K562 (cell line): ENCODE results near the gene ANKRD49. TPM values are rescaled to one million over a fixed set of nuclear protein-coding genes. Genes with fewer than 3 reads are reported as not detected.

Source experiments
- CC2D1A ChIP-seq: fragments of 450-650 bp; IDR thresholded peaks from 2 replicates; pipeline ENCODE4 v1.6.1; 2017; ENCODE audit warnings: mild to moderate bottlenecking
- CSDE1 ChIP-seq, 2 experiments: fragments of 450-650 bp; IDR thresholded peaks; 2 replicates each; pipeline ENCODE4 v1.6.1; 2016; ENCODE audit warnings: mild to moderate bottlenecking in 1 of 2
- POLR2AphosphoS5 ChIP-seq: IDR thresholded peaks from 2 replicates; pipeline ENCODE4 v1.6.1; 2011; ENCODE audit warnings: mild to moderate bottlenecking, low read depth, low read length, moderate library complexity; ENCODE audit not compliant: control insufficient read depth, insufficient read depth
- PPARD ChIP-seq: fragments of 250-450 bp; sonication (Bioruptor Pico); IDR thresholded peaks from 2 replicates; pipeline ENCODE4 v1.8.0; 2022; ENCODE audit warnings: inconsistent platforms, mild to moderate bottlenecking, moderate library complexity
- SIN3B ChIP-seq: fragments of 450-650 bp; IDR thresholded peaks from 2 replicates; pipeline ENCODE4 v1.6.1; 2017; ENCODE audit warnings: low read depth, mild to moderate bottlenecking, moderate library complexity
- SMAD1 ChIP-seq: fragments of 150-350 bp; IDR thresholded peaks from 2 replicates; pipeline ENCODE4 v1.6.1; 2014; ENCODE audit warnings: low read length, low read depth; ENCODE audit not compliant: partially characterized antibody
- TRIM28 ChIP-seq: fragments of 450-650 bp; IDR thresholded peaks from 2 replicates; pipeline ENCODE4 v1.6.1; 2017
- ZNF436 ChIP-seq: fragments of 250-450, 450-650 bp; sonication (Bioruptor Pico); formaldehyde crosslinking; IDR thresholded peaks from 2 replicates; pipeline ENCODE4 v1.7.0; 2020; ENCODE audit warnings: mild to moderate bottlenecking
- polyA plus RNA-seq, 8 experiments: library from polyadenylated mRNA; depleted of rRNA in 4 of 8; stranded (reverse) in 5 of 8; unstranded in 3 of 8; fragments of >200 nt; fragmentation: Nextera tagmentation in 2 of 8; fragmentation: Illumina TruSeq in 1 of 8; extraction: Ambion mirVana in 2 of 8; extraction: Trizol in 1 of 8; gene quantifications; 2 replicates each; pipeline versions ENCODE4 v1.2.1 to v1.2.3, GENCODE V29; 2011 to 2014; ENCODE audit warnings: inconsistent platforms in 1 of 8, missing spikeins in 1 of 8
- total RNA-seq, 7 experiments: library from RNA; depleted of rRNA in 6 of 7; stranded (reverse); fragments of >200 nt in 6 of 7; fragmentation: Illumina TruSeq in 2 of 7; extraction: Trizol in 2 of 7; gene quantifications; 2 replicates each; pipeline versions ENCODE4 v1.2.1 to v1.2.3, GENCODE V29; 2011 to 2021; ENCODE audit warnings: low replicate concordance in 1 of 7
- TF ChIP-seq, protein P1 (sequence below): fragments of 250-450 bp; sonication (Bioruptor Pico); IDR thresholded peaks from 2 replicates; pipeline ENCODE4 v1.8.0; 2021; ENCODE audit warnings: borderline replicate concordance, mild to moderate bottlenecking, moderate library complexity; ENCODE audit not compliant: poor library complexity, severe bottlenecking
- TF ChIP-seq, protein P2 (sequence below): sonication (generic); formaldehyde crosslinking; IDR thresholded peaks from 2 replicates; pipeline ENCODE4 v1.8.0; 2022; ENCODE audit warnings: mild to moderate bottlenecking, missing genetic modification reagents, borderline replicate concordance
- TF ChIP-seq, protein P3 (sequence below): fragments of 250-450 bp; sonication (Bioruptor Pico); IDR thresholded peaks from 2 replicates; pipeline ENCODE4 v1.8.0; 2022; ENCODE audit warnings: inconsistent platforms
- TF ChIP-seq, protein P4 (sequence below): sonication (generic); formaldehyde crosslinking; IDR thresholded peaks from 2 replicates; pipeline ENCODE4 v1.8.0; 2022; ENCODE audit warnings: mild to moderate bottlenecking, low read depth, missing genetic modification reagents
- TF ChIP-seq, protein P5 (sequence below): sonication (generic); formaldehyde crosslinking; IDR thresholded peaks from 2 replicates; pipeline ENCODE4 v1.8.0; 2022; ENCODE audit warnings: missing genetic modification reagents, mild to moderate bottlenecking, borderline replicate concordance
- TF ChIP-seq, protein P6 (sequence below): IDR thresholded peaks from 3 replicates; pipeline ENCODE4 v1.6.1; 2011; ENCODE audit warnings: borderline replicate concordance, mild to moderate bottlenecking, moderate library complexity; ENCODE audit not compliant: insufficient read length; ENCODE audit errors: extremely low read depth

ANKRD49 gene
- total and polyA plus RNA-seq, 9 of the 15 experiments (the other 6 are each of a cell fraction or from before 2014, with no cell fraction given), result 13.4 to 43.5 (median 30.6) TPM

DNA sequence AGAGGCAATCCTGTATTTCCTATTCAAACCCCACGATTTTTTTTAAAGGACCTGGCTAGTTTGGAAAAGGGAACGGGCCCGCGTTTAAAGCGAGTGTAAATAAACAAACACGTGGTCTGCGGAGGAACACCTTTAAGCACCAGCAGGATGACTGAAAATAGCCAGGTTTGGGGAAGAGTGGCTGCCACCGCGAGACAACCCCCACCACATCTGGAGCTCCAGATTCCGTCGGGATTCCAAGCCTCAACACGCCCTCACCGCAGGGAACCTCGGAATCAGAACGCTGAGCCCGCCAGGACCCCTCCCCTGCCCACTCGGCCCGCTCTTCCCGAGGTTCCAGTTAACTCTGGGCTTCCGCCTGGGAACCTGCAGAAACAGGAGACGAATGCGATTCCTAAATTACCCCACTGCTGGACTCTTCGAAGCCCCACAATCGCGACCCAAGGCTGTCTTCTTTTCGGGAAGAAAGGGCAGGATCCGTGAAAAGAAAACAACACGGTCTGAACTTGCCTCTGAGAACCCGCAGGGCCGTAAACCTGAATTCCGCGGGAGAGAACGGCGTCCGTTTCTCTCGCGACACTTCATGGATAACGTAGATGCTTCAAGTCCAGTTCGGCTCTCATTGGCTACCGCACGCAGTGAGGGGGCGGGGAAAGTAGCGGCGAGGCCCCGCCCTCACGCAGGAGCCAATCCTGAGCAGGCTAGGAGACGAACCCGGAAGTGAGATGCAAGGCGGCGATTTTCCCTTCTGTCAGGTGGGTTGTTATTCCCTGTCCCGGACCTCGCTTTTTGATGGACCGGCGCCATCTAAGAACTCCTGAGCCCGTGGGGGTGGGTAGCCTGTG is at the start of gene ANKRD49, which contains the start of gene MRE11 (continued):
- TF ChIP-seq PPARD (CRISPR knock-in tag) (no peak), CC2D1A (no peak), POLR2AphosphoS5 (peak; percentile 77), TRIM28 (0 out of 2 replicates have a peak, but pooled peaks have one; percentile 17), CSDE1 (IDR thresholded peaks at IDR 0.05) (no peak), SMAD1 (no peak), ZNF436 (no peak), SIN3B (peak; percentile 61; the same call in 1 of the 2 replicates)
- TF ChIP-seq, protein P1, sequence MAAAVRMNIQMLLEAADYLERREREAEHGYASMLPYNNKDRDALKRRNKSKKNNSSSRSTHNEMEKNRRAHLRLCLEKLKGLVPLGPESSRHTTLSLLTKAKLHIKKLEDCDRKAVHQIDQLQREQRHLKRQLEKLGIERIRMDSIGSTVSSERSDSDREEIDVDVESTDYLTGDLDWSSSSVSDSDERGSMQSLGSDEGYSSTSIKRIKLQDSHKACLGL (CRISPR knock-in tag), result no peak
- TF ChIP-seq, protein P2, sequence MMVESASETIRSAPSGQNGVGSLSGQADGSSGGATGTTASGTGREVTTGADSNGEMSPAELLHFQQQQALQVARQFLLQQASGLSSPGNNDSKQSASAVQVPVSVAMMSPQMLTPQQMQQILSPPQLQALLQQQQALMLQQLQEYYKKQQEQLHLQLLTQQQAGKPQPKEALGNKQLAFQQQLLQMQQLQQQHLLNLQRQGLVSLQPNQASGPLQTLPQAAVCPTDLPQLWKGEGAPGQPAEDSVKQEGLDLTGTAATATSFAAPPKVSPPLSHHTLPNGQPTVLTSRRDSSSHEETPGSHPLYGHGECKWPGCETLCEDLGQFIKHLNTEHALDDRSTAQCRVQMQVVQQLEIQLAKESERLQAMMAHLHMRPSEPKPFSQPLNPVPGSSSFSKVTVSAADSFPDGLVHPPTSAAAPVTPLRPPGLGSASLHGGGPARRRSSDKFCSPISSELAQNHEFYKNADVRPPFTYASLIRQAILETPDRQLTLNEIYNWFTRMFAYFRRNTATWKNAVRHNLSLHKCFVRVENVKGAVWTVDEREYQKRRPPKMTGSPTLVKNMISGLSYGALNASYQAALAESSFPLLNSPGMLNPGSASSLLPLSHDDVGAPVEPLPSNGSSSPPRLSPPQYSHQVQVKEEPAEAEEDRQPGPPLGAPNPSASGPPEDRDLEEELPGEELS, result 0 out of 2 replicates have a peak, but pooled peaks have one; percentile 38
- TF ChIP-seq, protein P3, sequence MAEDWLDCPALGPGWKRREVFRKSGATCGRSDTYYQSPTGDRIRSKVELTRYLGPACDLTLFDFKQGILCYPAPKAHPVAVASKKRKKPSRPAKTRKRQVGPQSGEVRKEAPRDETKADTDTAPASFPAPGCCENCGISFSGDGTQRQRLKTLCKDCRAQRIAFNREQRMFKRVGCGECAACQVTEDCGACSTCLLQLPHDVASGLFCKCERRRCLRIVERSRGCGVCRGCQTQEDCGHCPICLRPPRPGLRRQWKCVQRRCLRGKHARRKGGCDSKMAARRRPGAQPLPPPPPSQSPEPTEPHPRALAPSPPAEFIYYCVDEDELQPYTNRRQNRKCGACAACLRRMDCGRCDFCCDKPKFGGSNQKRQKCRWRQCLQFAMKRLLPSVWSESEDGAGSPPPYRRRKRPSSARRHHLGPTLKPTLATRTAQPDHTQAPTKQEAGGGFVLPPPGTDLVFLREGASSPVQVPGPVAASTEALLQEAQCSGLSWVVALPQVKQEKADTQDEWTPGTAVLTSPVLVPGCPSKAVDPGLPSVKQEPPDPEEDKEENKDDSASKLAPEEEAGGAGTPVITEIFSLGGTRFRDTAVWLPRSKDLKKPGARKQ, result no peak
- TF ChIP-seq, protein P4, sequence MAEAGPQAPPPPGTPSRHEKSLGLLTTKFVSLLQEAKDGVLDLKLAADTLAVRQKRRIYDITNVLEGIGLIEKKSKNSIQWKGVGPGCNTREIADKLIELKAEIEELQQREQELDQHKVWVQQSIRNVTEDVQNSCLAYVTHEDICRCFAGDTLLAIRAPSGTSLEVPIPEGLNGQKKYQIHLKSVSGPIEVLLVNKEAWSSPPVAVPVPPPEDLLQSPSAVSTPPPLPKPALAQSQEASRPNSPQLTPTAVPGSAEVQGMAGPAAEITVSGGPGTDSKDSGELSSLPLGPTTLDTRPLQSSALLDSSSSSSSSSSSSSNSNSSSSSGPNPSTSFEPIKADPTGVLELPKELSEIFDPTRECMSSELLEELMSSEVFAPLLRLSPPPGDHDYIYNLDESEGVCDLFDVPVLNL (CRISPR knock-in tag), result peak; percentile 71
- TF ChIP-seq, protein P5, sequence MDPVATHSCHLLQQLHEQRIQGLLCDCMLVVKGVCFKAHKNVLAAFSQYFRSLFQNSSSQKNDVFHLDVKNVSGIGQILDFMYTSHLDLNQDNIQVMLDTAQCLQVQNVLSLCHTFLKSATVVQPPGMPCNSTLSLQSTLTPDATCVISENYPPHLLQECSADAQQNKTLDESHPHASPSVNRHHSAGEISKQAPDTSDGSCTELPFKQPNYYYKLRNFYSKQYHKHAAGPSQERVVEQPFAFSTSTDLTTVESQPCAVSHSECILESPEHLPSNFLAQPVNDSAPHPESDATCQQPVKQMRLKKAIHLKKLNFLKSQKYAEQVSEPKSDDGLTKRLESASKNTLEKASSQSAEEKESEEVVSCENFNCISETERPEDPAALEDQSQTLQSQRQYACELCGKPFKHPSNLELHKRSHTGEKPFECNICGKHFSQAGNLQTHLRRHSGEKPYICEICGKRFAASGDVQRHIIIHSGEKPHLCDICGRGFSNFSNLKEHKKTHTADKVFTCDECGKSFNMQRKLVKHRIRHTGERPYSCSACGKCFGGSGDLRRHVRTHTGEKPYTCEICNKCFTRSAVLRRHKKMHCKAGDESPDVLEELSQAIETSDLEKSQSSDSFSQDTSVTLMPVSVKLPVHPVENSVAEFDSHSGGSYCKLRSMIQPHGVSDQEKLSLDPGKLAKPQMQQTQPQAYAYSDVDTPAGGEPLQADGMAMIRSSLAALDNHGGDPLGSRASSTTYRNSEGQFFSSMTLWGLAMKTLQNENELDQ (CRISPR knock-in tag), result no peak
- TF ChIP-seq, protein P6, sequence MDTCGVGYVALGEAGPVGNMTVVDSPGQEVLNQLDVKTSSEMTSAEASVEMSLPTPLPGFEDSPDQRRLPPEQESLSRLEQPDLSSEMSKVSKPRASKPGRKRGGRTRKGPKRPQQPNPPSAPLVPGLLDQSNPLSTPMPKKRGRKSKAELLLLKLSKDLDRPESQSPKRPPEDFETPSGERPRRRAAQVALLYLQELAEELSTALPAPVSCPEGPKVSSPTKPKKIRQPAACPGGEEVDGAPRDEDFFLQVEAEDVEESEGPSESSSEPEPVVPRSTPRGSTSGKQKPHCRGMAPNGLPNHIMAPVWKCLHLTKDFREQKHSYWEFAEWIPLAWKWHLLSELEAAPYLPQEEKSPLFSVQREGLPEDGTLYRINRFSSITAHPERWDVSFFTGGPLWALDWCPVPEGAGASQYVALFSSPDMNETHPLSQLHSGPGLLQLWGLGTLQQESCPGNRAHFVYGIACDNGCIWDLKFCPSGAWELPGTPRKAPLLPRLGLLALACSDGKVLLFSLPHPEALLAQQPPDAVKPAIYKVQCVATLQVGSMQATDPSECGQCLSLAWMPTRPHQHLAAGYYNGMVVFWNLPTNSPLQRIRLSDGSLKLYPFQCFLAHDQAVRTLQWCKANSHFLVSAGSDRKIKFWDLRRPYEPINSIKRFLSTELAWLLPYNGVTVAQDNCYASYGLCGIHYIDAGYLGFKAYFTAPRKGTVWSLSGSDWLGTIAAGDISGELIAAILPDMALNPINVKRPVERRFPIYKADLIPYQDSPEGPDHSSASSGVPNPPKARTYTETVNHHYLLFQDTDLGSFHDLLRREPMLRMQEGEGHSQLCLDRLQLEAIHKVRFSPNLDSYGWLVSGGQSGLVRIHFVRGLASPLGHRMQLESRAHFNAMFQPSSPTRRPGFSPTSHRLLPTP, result no peak
